Karpas-422 (cell line): Measurements from ENCODE around the gene HEATR9. TPM values are rescaled to one million over a fixed set of nuclear protein-coding genes. Genes with fewer than 3 reads are reported as not detected.

Experiments
- DNase-seq: peaks from one replicate; pipeline ENCODE4 v3.0.0-alpha.2; 2015
- H2AFZ ChIP-seq: fragments of 200-600 bp; sonication (generic); 2 replicates; pipeline ENCODE4 v1.6.1; 2014; ENCODE audit warnings: antibody characterized with exemption, low read length, mixed read lengths
- H3K27ac ChIP-seq: fragments of 200-600 bp; sonication (generic); 2 replicates; pipeline ENCODE4 v1.5.1; 2014; ENCODE audit warnings: mild to moderate bottlenecking, low read length, moderate library complexity
- H3K27me3 ChIP-seq: fragments of 200-600 bp; sonication (generic); 2 replicates; pipeline ENCODE4 v1.6.1; 2014; ENCODE audit warnings: low read length, mixed read lengths
- H3K36me3 ChIP-seq: fragments of 200-600 bp; sonication (generic); 2 replicates; pipeline ENCODE4 v1.6.1; 2014; ENCODE audit warnings: low read length, mixed read lengths; ENCODE audit not compliant: insufficient read depth
- H3K4me1 ChIP-seq: fragments of 200-600 bp; sonication (generic); 2 replicates; pipeline ENCODE4 v1.6.1; 2014; ENCODE audit warnings: mild to moderate bottlenecking, low read length, mixed read lengths
- H3K4me2 ChIP-seq: fragments of 200-600 bp; sonication (generic); 2 replicates; pipeline ENCODE4 v1.6.1; 2014; ENCODE audit warnings: low read length, low read depth, mild to moderate bottlenecking; ENCODE audit not compliant: poor library complexity, severe bottlenecking
- H3K4me3 ChIP-seq: fragments of 200-600 bp; sonication (generic); 2 replicates; pipeline ENCODE4 v1.5.1; 2014; ENCODE audit warnings: mild to moderate bottlenecking, antibody characterized with exemption, low read length, mixed read lengths
- H3K79me2 ChIP-seq: fragments of 200-600 bp; sonication (generic); 2 replicates; pipeline ENCODE4 v1.6.1; 2014; ENCODE audit warnings: mild to moderate bottlenecking, low read length, mixed read lengths
- H3K9ac ChIP-seq: fragments of 200-600 bp; sonication (generic); 2 replicates; pipeline ENCODE4 v1.6.0; 2014; ENCODE audit warnings: low read length
- H3K9me2 ChIP-seq: fragments of 200-600 bp; sonication (generic), shearing (Covaris generic); replicated peaks from 2 replicates; pipeline ENCODE4 v1.6.0; 2014; ENCODE audit warnings: mild to moderate bottlenecking, low read length, moderate library complexity; ENCODE audit not compliant: insufficient read depth
- H3K9me3 ChIP-seq: fragments of 300-700, 200-600 bp; sonication (generic); 2 replicates; pipeline ENCODE4 v1.6.1; 2014; ENCODE audit warnings: low read length, mixed read lengths
- H4K20me1 ChIP-seq: fragments of 200-600 bp; sonication (generic); 2 replicates; pipeline ENCODE4 v1.6.1; 2014; ENCODE audit warnings: mild to moderate bottlenecking, antibody characterized with exemption, low read length, low read depth; ENCODE audit not compliant: insufficient read depth
- total RNA-seq: library from RNA; depleted of rRNA; stranded (reverse); fragments of >200 nt; shearing (Covaris generic); gene quantifications from 2 replicates; pipeline ENCODE4 v1.2.3, GENCODE V29; 2014; ENCODE audit warnings: low replicate concordance

The HEATR9 gene
- total RNA-seq, 1 experiment from 2014 or later, result not detected

DNA sequence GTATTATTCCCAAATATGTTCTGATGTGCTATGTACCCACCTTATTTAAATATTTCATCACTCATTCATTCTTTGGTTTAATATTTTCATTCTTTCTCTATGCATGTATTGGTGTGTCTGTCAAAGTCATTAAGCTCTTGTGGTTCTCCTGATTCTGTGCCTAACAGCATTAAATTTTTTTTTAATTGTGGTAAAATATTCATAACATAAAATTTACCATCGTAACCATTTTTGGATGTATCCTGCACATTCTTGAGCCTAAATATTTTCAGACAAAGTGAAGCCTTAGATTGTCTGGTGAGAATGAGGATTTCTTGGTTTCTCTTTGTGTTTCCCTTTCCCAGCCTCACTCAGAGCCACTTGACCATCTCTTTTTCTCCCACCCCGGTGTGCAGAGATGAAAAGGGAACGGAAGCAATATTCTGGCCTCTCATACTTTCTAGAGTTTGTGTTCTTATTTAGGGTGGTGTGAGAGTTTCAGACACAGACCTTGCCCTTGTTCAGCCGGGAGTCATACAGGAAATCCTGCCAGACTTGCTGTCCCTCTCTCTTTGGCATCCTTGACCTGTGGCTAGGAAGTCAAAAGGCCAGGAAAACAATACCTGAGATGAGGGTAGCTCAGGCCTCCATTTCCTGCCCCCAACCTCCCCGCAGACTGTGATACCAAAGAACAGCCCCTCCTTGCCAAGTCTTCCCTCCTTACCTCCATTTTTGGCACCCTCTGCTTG, 6.5 kb upstream of the HEATR9 start:
- Histone ChIP-seq H3K4me3 (no peak overlapping the region), H3K4me1 (no peaks in the 10 kb centered on the region), H4K20me1 (no peaks in the 10 kb centered on the region), H3K9me3 (no peaks in the 10 kb centered on the region), H3K36me3 (no peaks in the 10 kb centered on the region), H2AFZ (no peak overlapping the region), H3K9me2 (no peaks in the 10 kb centered on the region), H3K27ac (no peak overlapping the region), H3K27me3 (no peaks in the 10 kb centered on the region), H3K9ac (no peak overlapping the region), H3K4me2 (no peak overlapping the region), H3K79me2 (no peaks in the 10 kb centered on the region)
- no peak for DNase-seq

- Histone ChIP-seq H3K79me2 (no peaks in the 10 kb centered on the region), H3K4me1 (no peaks in the 10 kb centered on the region), H3K4me3 (no peak overlapping the region), H3K36me3 (no peaks in the 10 kb centered on the region), H4K20me1 (no peaks in the 10 kb centered on the region), H2AFZ (no peak overlapping the region), H3K27me3 (no peaks in the 10 kb centered on the region), H3K4me2 (no peak overlapping the region), H3K9me3 (no peaks in the 10 kb centered on the region), H3K9me2 (no peaks in the 10 kb centered on the region), H3K9ac (no peak overlapping the region), H3K27ac (no peak overlapping the region)
- no peak for DNase-seq
These were observed 3.7 kb upstream of the HEATR9 start for GRCh38 chr17:35872196-35872980.

DNA sequence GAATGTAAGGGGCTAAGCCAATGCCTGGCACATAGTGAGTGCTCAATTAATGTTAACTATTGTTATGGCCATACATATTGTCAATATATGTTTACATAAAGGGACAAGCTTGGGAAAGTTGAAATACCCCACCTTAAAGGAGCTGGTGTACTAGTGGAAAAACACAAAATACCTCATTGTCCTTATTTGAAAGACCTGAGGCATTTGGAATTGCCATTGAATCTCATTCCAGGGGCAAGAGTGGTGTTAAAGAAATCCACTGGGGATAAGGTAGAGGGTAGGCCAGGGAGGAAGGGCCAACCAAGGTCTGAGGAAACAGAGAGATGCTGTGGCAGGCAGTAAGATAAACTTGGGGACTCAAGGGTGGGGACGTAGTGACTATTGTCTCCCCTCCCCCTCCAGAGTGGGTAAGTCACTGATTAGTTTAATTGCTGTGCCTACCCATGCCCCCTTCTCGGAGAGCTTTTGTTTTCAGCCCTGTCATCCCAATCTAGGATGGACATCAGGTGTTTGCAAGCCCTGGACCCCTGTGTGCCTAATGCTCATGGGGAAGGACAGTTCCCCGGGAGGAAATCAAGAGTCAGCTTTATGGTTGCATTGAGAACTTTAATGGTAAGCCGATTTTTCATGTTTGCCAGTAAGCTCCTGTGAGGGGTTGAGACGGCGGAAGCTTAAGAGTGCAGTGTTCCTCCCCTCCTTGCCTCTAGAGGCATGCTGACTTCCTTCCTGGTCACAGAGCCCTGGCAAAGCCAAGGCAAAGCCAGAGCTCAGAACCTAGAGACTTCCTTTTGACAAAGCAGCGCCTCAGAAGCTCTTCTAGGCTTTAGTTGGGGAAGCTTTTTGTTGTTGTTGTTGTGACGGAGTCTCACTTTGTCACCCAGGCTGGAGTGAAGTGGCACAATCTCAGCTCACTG, 2.5 kb upstream of the HEATR9 start:
- H3K9me3 ChIP-seq, result no peaks in the 10 kb centered on the region
- H3K4me1 ChIP-seq, result no peaks in the 10 kb centered on the region
- no peaks in the 10 kb centered on the region for H3K9me2 ChIP-seq
- H3K79me2 ChIP-seq, result no peaks in the 10 kb centered on the region
- H3K4me2 ChIP-seq, result no peak overlapping the region
- no peak for DNase-seq
- no peak overlapping the region for H3K4me3 ChIP-seq
- H3K36me3 ChIP-seq, result no peaks in the 10 kb centered on the region
- H4K20me1 ChIP-seq, result no peaks in the 10 kb centered on the region
- no peak overlapping the region for H3K9ac ChIP-seq
- no peak overlapping the region for H2AFZ ChIP-seq
- H3K27me3 ChIP-seq, result no peaks in the 10 kb centered on the region
- no peak overlapping the region for H3K27ac ChIP-seq

- H4K20me1 ChIP-seq, result no peaks in the 10 kb centered on the region
- H3K9ac ChIP-seq, result no peak overlapping the region
These were observed 1.1 kb downstream of the HEATR9 start for GRCh38 chr17:35867574-35867973.

GRCh38 chr17:35866341-35866950, 2.2 kb downstream of the HEATR9 start:
- Histone ChIP-seq H3K9ac (no peak overlapping the region), H3K4me1 (no peaks in the 10 kb centered on the region), H3K4me2 (no peak overlapping the region), H3K4me3 (no peak overlapping the region), H3K9me2 (no peaks in the 10 kb centered on the region), H3K79me2 (no peaks in the 10 kb centered on the region), H4K20me1 (no peaks in the 10 kb centered on the region), H3K27ac (no peak overlapping the region), H3K36me3 (no peaks in the 10 kb centered on the region; the same call in 1 of the 2 replicates), H3K9me3 (no peaks in the 10 kb centered on the region), H3K27me3 (no peaks in the 10 kb centered on the region), H2AFZ (no peak overlapping the region)
- DNase-seq, result no peak

More at GRCh38 chr17:35867574-35867973, 1.1 kb downstream of the HEATR9 start:
- H2AFZ ChIP-seq, result no peak overlapping the region
- no peaks in the 10 kb centered on the region for H3K4me1 ChIP-seq
- H3K79me2 ChIP-seq, result no peaks in the 10 kb centered on the region
- no peak overlapping the region for H3K4me2 ChIP-seq
- DNase-seq, result no peak
- no peak overlapping the region for H3K27ac ChIP-seq
- no peaks in the 10 kb centered on the region; the same call in 1 of the 2 replicates for H3K36me3 ChIP-seq
- H3K9me3 ChIP-seq, result no peaks in the 10 kb centered on the region
- no peaks in the 10 kb centered on the region for H3K9me2 ChIP-seq
- no peak overlapping the region for H3K4me3 ChIP-seq
- no peaks in the 10 kb centered on the region for H3K27me3 ChIP-seq

- no peak overlapping the region for H3K4me3 ChIP-seq
- no peak for DNase-seq
- H3K79me2 ChIP-seq, result no peaks in the 10 kb centered on the region
- no peaks in the 10 kb centered on the region for H3K27me3 ChIP-seq
- H3K36me3 ChIP-seq, result no peaks in the 10 kb centered on the region; the same call in 1 of the 2 replicates
- H3K9ac ChIP-seq, result no peak overlapping the region
- H2AFZ ChIP-seq, result no peak overlapping the region
- H3K9me2 ChIP-seq, result no peaks in the 10 kb centered on the region
- H3K4me2 ChIP-seq, result no peak overlapping the region
- no peaks in the 10 kb centered on the region for H4K20me1 ChIP-seq
- no peaks in the 10 kb centered on the region for H3K9me3 ChIP-seq
- H3K27ac ChIP-seq, result no peak overlapping the region
- H3K4me1 ChIP-seq, result no peaks in the 10 kb centered on the region
These were observed 3.0 kb downstream of the HEATR9 start for GRCh38 chr17:35865412-35866340.

DNA sequence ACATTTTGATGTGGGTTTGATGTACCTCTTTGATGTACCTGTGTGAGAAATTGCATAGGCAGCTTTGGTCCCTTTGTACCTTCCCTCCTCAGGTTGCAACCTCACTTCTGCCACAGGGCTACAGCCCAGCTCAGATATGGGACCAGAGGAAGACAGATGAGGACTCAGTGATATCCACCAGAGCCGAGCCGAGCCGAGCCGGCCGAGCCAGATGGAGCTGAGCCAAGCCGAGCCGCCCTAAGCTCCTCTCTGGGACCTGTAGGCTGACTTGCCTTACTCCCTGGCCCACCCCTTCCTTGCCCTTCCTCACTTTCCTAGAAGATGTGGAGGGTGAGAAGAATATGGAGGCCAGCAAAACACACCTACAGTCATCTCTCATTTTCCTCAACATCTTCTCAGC, 3.8 kb downstream of the HEATR9 start:
- Histone ChIP-seq H3K4me2 (no peak overlapping the region), H3K9ac (no peak overlapping the region), H3K27ac (no peak overlapping the region), H3K36me3 (no peaks in the 10 kb centered on the region; the same call in 1 of the 2 replicates), H3K9me2 (no peaks in the 10 kb centered on the region), H4K20me1 (no peaks in the 10 kb centered on the region), H3K9me3 (no peaks in the 10 kb centered on the region), H3K27me3 (no peaks in the 10 kb centered on the region), H3K79me2 (no peaks in the 10 kb centered on the region), H3K4me3 (no peak overlapping the region), H3K4me1 (no peaks in the 10 kb centered on the region), H2AFZ (no peak overlapping the region)
- DNase-seq, result no peak
